Endothelial cell of umbilical vein (primary cell): Measurements from ENCODE around the gene CCNK. TPM values are rescaled to one million over a fixed set of nuclear protein-coding genes. Genes with fewer than 3 reads are reported as not detected.

Source experiments
- BruUV-seq: library from RNA; stranded (reverse); fragments of 400-500 nt; replicated peaks from 2 replicates; lab custom pipeline; 2021; lab: Mats Ljungman, UMichigan
- CTCF ChIA-PET: fragments of 300-600, 350-600 bp; sonication (Branson Sonifier 250); formaldehyde crosslinking; loops from one replicate; lab custom pipeline; 2021; ENCODE audit warnings: antibody characterized with exemption, inconsistent platforms; lab: Charles Lee
- POLR2A ChIA-PET: fragments of 300-600, 350-600 bp; sonication (Branson Sonifier 250); formaldehyde crosslinking; loops from one replicate; lab custom pipeline; 2021; ENCODE audit warnings: antibody characterized with exemption, inconsistent platforms; lab: Charles Lee
- DNase-seq: peaks from one replicate; pipeline ENCODE4 v3.0.0-alpha.2; 2011; ENCODE audit warnings: low read depth, low spot score
- FAIRE-seq: peaks from 2 replicates; lab custom pipeline; 2011; peaks lifted over from hg19 to GRCh38; lab: Jason Lieb, UNC
- H2AFZ ChIP-seq: 2 replicates; pipeline ENCODE4 v1.6.0; 2012; ENCODE audit warnings: low read depth, low read length, control low read depth, inconsistent platforms
- H3K27ac ChIP-seq: 2 replicates; pipeline ENCODE4 v1.5.1; 2011; ENCODE audit warnings: low read depth, mild to moderate bottlenecking, control low read depth, low read length, moderate library complexity; ENCODE audit not compliant: insufficient read depth
- H3K27me3 ChIP-seq, 2 experiments: 2 replicates each; pipeline versions ENCODE4 v1.6.0 to v1.6.1; 2011; ENCODE audit warnings: low read length in 2 of 2, mixed read lengths in 1 of 2; ENCODE audit not compliant: control insufficient read depth in 2 of 2, insufficient read depth in 2 of 2
- H3K36me3 ChIP-seq, 2 experiments: 2 replicates in 1 of 2; 3 replicates in 1 of 2; pipeline ENCODE4 v1.5.1; 2011; ENCODE audit warnings: low read length in 2 of 2, mild to moderate bottlenecking in 1 of 2, moderate library complexity in 1 of 2; ENCODE audit not compliant: control insufficient read depth in 2 of 2, insufficient read depth in 2 of 2; ENCODE audit errors: extremely low read depth in 1 of 2
- H3K4me1 ChIP-seq: 3 replicates; pipeline ENCODE4 v1.5.1; 2011; ENCODE audit warnings: mild to moderate bottlenecking, low read length; ENCODE audit not compliant: control insufficient read depth, insufficient read depth; ENCODE audit errors: extremely low read depth
- H3K4me2 ChIP-seq: 2 replicates; pipeline ENCODE4 v1.6.1; 2011; ENCODE audit warnings: low read length, control low read depth, mixed read lengths; ENCODE audit not compliant: insufficient read depth
- H3K4me3 ChIP-seq, 3 experiments: fragments of 200-600 bp in 1 of 3; sonication (generic), shearing (Covaris generic) in 1 of 3; replicated peaks in 1 of 3; 2 replicates each; pipeline ENCODE4 v1.5.1; 2011 to 2016; ENCODE audit warnings: control low read depth in 3 of 3, low read length in 3 of 3, mild to moderate bottlenecking in 2 of 3, inconsistent platforms in 1 of 3, low read depth in 1 of 3, moderate library complexity in 1 of 3; ENCODE audit not compliant: insufficient read depth in 1 of 3
- H3K79me2 ChIP-seq: 2 replicates; pipeline ENCODE4 v1.6.0; 2012; ENCODE audit warnings: low read length, inconsistent platforms; ENCODE audit not compliant: control insufficient read depth, insufficient read depth
- H3K9ac ChIP-seq: replicated peaks from 2 replicates; pipeline ENCODE3; 2011; ENCODE audit warnings: low read length, control low read depth; ENCODE audit not compliant: insufficient read depth; ENCODE audit errors: extremely low read depth
- H3K9me1 ChIP-seq: replicated peaks from 3 replicates; pipeline ENCODE4 v1.6.0; 2011; ENCODE audit warnings: mild to moderate bottlenecking, low read length; ENCODE audit not compliant: control insufficient read depth, insufficient read depth; ENCODE audit errors: extremely low read depth
- H3K9me3 ChIP-seq: replicated peaks from 2 replicates; pipeline ENCODE4 v1.5.1; 2012; ENCODE audit warnings: low read length, inconsistent platforms; ENCODE audit not compliant: control insufficient read depth, insufficient read depth
- H4K20me1 ChIP-seq: replicated peaks from 2 replicates; pipeline ENCODE3; 2011; ENCODE audit warnings: mild to moderate bottlenecking, low read length; ENCODE audit not compliant: control insufficient read depth, insufficient read depth; ENCODE audit errors: extremely low read depth
- CTCF ChIP-seq, 2 donors: IDR thresholded peaks; 1 replicate in 1 of 2; 2 replicates in 1 of 2; pipeline ENCODE4 v1.5.1; 2011; ENCODE audit warnings: low read length in 2 of 2, mild to moderate bottlenecking in 2 of 2, moderate library complexity in 2 of 2, control low read depth in 1 of 2, inconsistent platforms in 1 of 2, low read depth in 1 of 2; ENCODE audit not compliant: insufficient read depth in 1 of 2; ENCODE audit errors: extremely low read depth in 1 of 2
- EZH2 ChIP-seq: IDR thresholded peaks from 2 replicates; pipeline ENCODE4 v1.6.1; 2012; ENCODE audit warnings: borderline replicate concordance, low read depth, mild to moderate bottlenecking, moderate library complexity, low read length, inconsistent platforms; ENCODE audit not compliant: severe bottlenecking
- FOS ChIP-seq: IDR thresholded peaks from 2 replicates; pipeline ENCODE4 v1.6.1; 2011; ENCODE audit warnings: mild to moderate bottlenecking, low read length, moderate library complexity, borderline replicate concordance; ENCODE audit not compliant: insufficient read depth
- GATA2 ChIP-seq: IDR thresholded peaks from 2 replicates; pipeline ENCODE4 v1.7.0; 2011; ENCODE audit warnings: low read depth, mild to moderate bottlenecking, moderate library complexity, mixed read lengths, low read length; ENCODE audit not compliant: insufficient read length, insufficient read depth
- JUN ChIP-seq: IDR thresholded peaks from 2 replicates; pipeline ENCODE4 v1.6.1; 2011; ENCODE audit warnings: borderline replicate concordance, low read depth; ENCODE audit not compliant: insufficient read length, insufficient read depth
- MYC ChIP-seq: IDR thresholded peaks from one replicate; pipeline ENCODE4 v1.6.1; 2011; ENCODE audit warnings: mild to moderate bottlenecking, low read depth, low read length
- POLR2A ChIP-seq: IDR thresholded peaks from 2 replicates; pipeline ENCODE4 v1.6.1; 2012; ENCODE audit warnings: low read depth, mild to moderate bottlenecking, control low read depth, low read length
- POLR2AphosphoS5 ChIP-seq: IDR thresholded peaks from 2 replicates; pipeline ENCODE4 v1.6.1; 2012; ENCODE audit warnings: low read depth, mild to moderate bottlenecking, control low read depth, low read length, moderate library complexity; ENCODE audit not compliant: insufficient read depth
- dilution Hi-C: fragments of 300-500 bp; cut with MboI; formaldehyde crosslinking; loops from one replicate; pipeline ENCODE4 v1.15.0; 2019; ENCODE audit warnings: low sequenced_read_pairs; ENCODE audit not compliant: extremely low pct_ligation_motif_present
- intact Hi-C: fragments of 100-400 bp; cut with micrococcal nuclease; formaldehyde crosslinking; loops from one replicate; pipeline ENCODE4 v1.10.0; 2022
- polyA plus RNA-seq, 4 experiments: library from polyadenylated mRNA; depleted of rRNA in 3 of 4; stranded (reverse) in 3 of 4; unstranded in 1 of 4; fragments of >200 nt; gene quantifications; 2 replicates each; pipeline versions ENCODE4 v1.2.1 to v1.2.3, GENCODE V29; 2011 to 2012; ENCODE audit warnings: missing spikeins in 1 of 4
- total RNA-seq: library from RNA; stranded (reverse); gene quantifications from 2 replicates; pipeline ENCODE4 v1.2.3, GENCODE V29; 2021
- TF ChIP-seq, protein P1 (sequence below): IDR thresholded peaks from 2 replicates; pipeline ENCODE4 v1.6.1; 2011; ENCODE audit not compliant: insufficient read depth, insufficient read length

CCNK gene
- total and polyA plus RNA-seq, 2 donors (not counting 3 experiments of a cell fraction or from before 2014, with no cell fraction given) = 11.9 to 59.3 TPM

DNA sequence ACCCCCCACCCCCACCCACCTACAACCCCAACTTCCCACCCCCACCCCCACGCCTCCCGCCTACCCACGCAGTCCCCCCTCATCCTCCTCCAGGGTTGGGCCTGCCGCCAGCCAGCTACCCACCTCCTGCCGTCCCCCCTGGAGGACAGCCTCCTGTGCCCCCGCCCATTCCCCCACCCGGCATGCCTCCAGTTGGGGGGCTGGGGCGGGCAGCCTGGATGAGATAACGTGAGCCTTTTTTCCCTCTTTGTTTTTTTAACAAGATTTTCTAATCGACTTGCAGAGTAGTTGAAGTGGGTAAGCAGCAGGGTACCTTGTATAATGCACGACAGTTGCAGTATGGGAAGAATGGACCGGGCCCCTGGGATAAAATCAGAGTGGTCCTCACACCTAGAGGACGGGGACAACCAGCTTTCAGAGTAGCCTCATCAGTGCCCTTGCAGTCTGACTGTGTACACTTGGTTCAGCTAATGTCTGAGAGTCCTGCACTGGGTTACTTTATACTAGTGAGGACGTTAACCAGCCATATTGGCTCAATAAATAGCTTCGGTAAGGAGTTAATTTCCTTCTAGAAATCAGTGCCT, 29.4 kb downstream of the CCNK start:
- no peak overlapping the region for H3K9ac ChIP-seq
- H3K27me3 ChIP-seq = no peaks in the 10 kb centered on the region
- TSS peak; percentile 96 for BruUV-seq
- peaks cover 10% of the 10 kb centered on the region for H3K4me1 ChIP-seq
- FAIRE-seq (no peak), DNase-seq (no peak)
- no peak overlapping the region for H3K27ac ChIP-seq
- intact Hi-C loops (no loop called here), dilution Hi-C loops (no loop called here)
- H4K20me1 ChIP-seq = no peaks in the 10 kb centered on the region
- TF ChIP-seq MYC (no peak), EZH2 (no peak), GATA2 (no peak), CTCF (IDR thresholded peaks at IDR 0.05; ENCODE audit: extremely low read depth in 1 of 2, insufficient read depth in 1 of 2, low read depth in 1 of 2, low read length in 2 of 2) (no peak), POLR2AphosphoS5 (no peak), JUN (no peak), POLR2A (no peak), FOS (no peak)
- TF ChIP-seq, protein P1, sequence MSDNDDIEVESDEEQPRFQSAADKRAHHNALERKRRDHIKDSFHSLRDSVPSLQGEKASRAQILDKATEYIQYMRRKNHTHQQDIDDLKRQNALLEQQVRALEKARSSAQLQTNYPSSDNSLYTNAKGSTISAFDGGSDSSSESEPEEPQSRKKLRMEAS = no peak
- CTCF ChIA-PET = interaction anchor here (1.2 to 1.7 kb wide), 2 partner anchors 93 to 117 kb away, joined by 3 to 4 read pairs; partner anchors contain the start of gene CCDC85C
- H2AFZ ChIP-seq = no peak overlapping the region
- POLR2A ChIA-PET = no interaction called here
- peaks cover 8 to 40% of the 10 kb centered on the region in 2 experiments for H3K36me3 ChIP-seq
- H3K9me3 ChIP-seq = no peaks in the 10 kb centered on the region
- H3K4me2 ChIP-seq = no peak overlapping the region
- H3K4me3 ChIP-seq = no peak overlapping the region
- no peaks in the 10 kb centered on the region for H3K79me2 ChIP-seq
- H3K9me1 ChIP-seq = no peaks in the 10 kb centered on the region
